ENCODE results near the gene LGI2. TPM values are rescaled to one million over a fixed set of nuclear protein-coding genes. Genes with fewer than 3 reads are reported as not detected.

The LGI2 gene
- total RNA-seq, 1 experiment from 2014 or later, result 0.43 TPM

GRCh38 chr4:25075851-25076250 is 45.1 kb upstream of the LGI2 start:
- ChIA-PET CTCF (no interaction called here), POLR2A (ENCODE audit: low non-redundant PET) (no interaction called here)
- H3K4me3 ChIP-seq (ENCODE audit: low read depth, low read length, poor library complexity, severe bottlenecking), result no peak overlapping the region
- no TSS peak for BruUV-seq (replicated peaks)
- no peak overlapping the region for H3K27ac ChIP-seq (ENCODE audit: low read depth, low read length, poor library complexity, severe bottlenecking)
- no peak for DNase-seq (ENCODE audit: low spot score)
- no peaks in the 10 kb centered on the region for H3K27me3 ChIP-seq (replicated peaks; ENCODE audit: insufficient read depth, low read depth, low read length, poor library complexity)
- no peaks in the 10 kb centered on the region for H3K36me3 ChIP-seq (ENCODE audit: insufficient read depth, low read length, poor library complexity, severe bottlenecking)
- H3K9me3 ChIP-seq (ENCODE audit: low read depth, low read length, poor library complexity, severe bottlenecking), result no peaks in the 10 kb centered on the region
- TF ChIP-seq CTCF (conservative IDR thresholded peaks at IDR 0.05; ENCODE audit: low read depth, low read length) (no peak), EZH2 (IDR thresholded peaks at IDR 0.05; ENCODE audit: borderline replicate concordance, low read depth, low read length, poor library complexity, severe bottlenecking) (no peak)
- intact Hi-C loops (cut with micrococcal nuclease; ENCODE audit: unreplicated experiment), result no loop called here
- H3K4me1 ChIP-seq (ENCODE audit: insufficient read depth, low read length, poor library complexity, severe bottlenecking), result no peaks in the 10 kb centered on the region

- no peaks in the 10 kb centered on the region for H3K36me3 ChIP-seq (ENCODE audit: insufficient read depth, low read length, poor library complexity, severe bottlenecking)
- H3K9me3 ChIP-seq (ENCODE audit: low read depth, low read length, poor library complexity, severe bottlenecking), result no peaks in the 10 kb centered on the region
- H3K4me3 ChIP-seq (ENCODE audit: low read depth, low read length, poor library complexity, severe bottlenecking), result no peak overlapping the region
- no peaks in the 10 kb centered on the region for H3K4me1 ChIP-seq (ENCODE audit: insufficient read depth, low read length, poor library complexity, severe bottlenecking)
- TF ChIP-seq EZH2 (IDR thresholded peaks at IDR 0.05; ENCODE audit: borderline replicate concordance, low read depth, low read length, poor library complexity, severe bottlenecking) (no peak), CTCF (conservative IDR thresholded peaks at IDR 0.05; ENCODE audit: low read depth, low read length) (no peak)
- H3K27ac ChIP-seq (ENCODE audit: low read depth, low read length, poor library complexity, severe bottlenecking), result no peak overlapping the region
- ChIA-PET POLR2A (ENCODE audit: low non-redundant PET) (interaction anchor here (0.9 kb wide), 1 partner anchor 42 kb away, joined by 3 read pairs; no protein-coding TSS in a partner anchor), CTCF (no interaction called here)
- no TSS peak for BruUV-seq (replicated peaks)
- intact Hi-C loops (cut with micrococcal nuclease; ENCODE audit: unreplicated experiment), result no loop called here
- no peaks in the 10 kb centered on the region for H3K27me3 ChIP-seq (replicated peaks; ENCODE audit: insufficient read depth, low read depth, low read length, poor library complexity)
- DNase-seq (ENCODE audit: low spot score), result no peak
Observed at GRCh38 chr4:25075129-25075528, 44.4 kb upstream of the LGI2 start.

- Histone ChIP-seq H3K27ac (ENCODE audit: low read depth, low read length, poor library complexity, severe bottlenecking) (no peak overlapping the region), H3K4me1 (ENCODE audit: insufficient read depth, low read length, poor library complexity, severe bottlenecking) (no peaks in the 10 kb centered on the region), H3K4me3 (ENCODE audit: low read depth, low read length, poor library complexity, severe bottlenecking) (no peak overlapping the region), H3K36me3 (ENCODE audit: insufficient read depth, low read length, poor library complexity, severe bottlenecking) (no peaks in the 10 kb centered on the region), H3K9me3 (ENCODE audit: low read depth, low read length, poor library complexity, severe bottlenecking) (no peaks in the 10 kb centered on the region), H3K27me3 (replicated peaks; ENCODE audit: insufficient read depth, low read depth, low read length, poor library complexity) (no peaks in the 10 kb centered on the region)
- BruUV-seq (replicated peaks), result no TSS peak
- no peak for DNase-seq (ENCODE audit: low spot score)
- TF ChIP-seq EZH2 (IDR thresholded peaks at IDR 0.05; ENCODE audit: borderline replicate concordance, low read depth, low read length, poor library complexity, severe bottlenecking), result no peak
- no peak for TF ChIP-seq CTCF (conservative IDR thresholded peaks at IDR 0.05; ENCODE audit: low read depth, low read length)
- ChIA-PET CTCF (no interaction called here), POLR2A (ENCODE audit: low non-redundant PET) (no interaction called here)
- intact Hi-C loops (cut with micrococcal nuclease; ENCODE audit: unreplicated experiment), result no loop called here
Observed at GRCh38 chr4:25070545-25070944, 39.8 kb upstream of the LGI2 start.

Measured in A673 (cell line).